ENCODE measurements around the gene PID1. TPM values are rescaled to one million over a fixed set of nuclear protein-coding genes. Genes with fewer than 3 reads are reported as not detected.

PID1 gene
- total RNA-seq, 1 donor from 2014 or later: 29.1 TPM

DNA sequence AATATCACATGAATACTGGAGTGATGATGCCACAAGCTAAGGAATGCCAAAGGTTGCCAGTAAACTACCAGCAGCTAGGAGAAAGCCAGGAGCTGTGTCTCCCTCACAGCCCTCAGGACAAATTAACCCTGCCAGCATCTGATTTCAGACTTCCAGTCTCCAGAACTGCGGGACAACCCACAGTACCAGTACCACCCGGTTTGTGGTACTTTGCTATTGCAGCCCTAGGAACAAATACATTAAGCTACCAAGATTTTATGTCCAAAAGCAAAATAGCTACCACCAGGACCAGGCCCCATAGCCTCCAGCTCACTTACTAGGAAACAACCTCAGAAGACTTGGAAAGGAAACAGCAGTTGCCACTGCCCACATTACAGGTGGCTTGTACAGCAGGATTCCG is 10.0 kb downstream of the PID1 start:
- DNase-seq (ENCODE audit: low spot score): no peak

DNA sequence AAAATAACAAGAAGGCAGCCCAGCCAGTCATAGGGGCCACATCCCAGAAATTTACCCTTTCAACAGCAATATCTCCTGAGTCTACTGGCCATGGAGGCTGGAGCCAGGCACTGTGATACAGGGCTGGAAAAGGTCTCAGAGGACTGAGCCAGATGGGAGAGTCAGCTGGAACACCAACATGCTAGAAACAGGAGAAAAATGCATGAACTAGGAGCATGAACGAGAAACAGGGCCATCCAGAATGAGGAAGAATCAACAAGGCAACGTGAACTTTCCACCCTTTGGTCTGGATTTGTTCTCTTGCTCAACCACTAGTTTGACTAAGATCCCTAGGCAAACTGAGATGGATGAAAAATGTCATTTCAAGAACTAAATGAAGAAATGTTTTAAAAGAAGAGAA is 13.1 kb downstream of the PID1 start:
- no peak for DNase-seq (ENCODE audit: low spot score)

GRCh38 chr2:229256376-229256775 is 14.7 kb downstream of the PID1 start:
- no peak for DNase-seq (ENCODE audit: low spot score)

GRCh38 chr2:229254206-229254605 is 16.9 kb downstream of the PID1 start:
- DNase-seq (ENCODE audit: low spot score): no peak

DNA sequence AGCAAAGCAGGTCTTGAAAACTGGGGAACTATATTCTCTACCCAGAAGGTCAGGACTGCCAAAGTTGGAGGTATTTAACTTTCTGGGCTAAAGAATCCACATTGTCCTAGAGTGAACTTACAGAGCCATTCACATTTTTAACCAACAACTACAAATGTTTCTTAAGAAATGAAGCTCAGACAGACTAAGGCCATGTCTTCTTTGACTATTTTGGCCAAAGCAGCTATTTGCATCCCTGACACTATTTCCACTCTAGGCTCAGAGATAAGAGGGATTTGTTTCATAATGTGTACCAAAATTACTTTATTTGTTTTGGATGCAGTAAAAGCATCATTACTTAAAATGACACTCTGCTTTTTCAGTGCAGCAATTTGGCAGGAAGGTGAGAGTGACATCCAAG is 18.1 kb downstream of the PID1 start:
- no peak for DNase-seq (ENCODE audit: low spot score)

DNA sequence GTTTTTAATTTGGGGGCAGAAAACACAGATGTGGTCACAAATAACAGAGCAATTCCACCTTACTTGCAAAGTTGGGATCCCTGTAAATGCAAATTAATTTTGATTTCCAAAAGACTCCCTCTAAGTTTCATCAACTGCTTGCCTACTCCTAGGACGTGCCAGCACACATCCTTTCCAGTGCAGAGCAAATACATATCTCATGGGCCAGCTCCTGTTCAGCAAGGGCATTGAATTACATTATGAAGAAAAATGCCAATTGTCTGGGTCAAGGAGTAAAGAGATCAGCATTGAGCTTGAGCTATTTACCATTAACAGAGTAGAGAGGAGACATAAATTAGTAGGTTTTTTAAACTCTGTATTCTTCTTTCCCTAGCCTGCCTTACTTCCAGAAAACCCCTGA is 18.8 kb downstream of the PID1 start:
- DNase-seq (ENCODE audit: low spot score): no peak

GRCh38 chr2:229249536-229249935 is 21.6 kb downstream of the PID1 start:
- DNase-seq (ENCODE audit: low spot score): no peak

DNA sequence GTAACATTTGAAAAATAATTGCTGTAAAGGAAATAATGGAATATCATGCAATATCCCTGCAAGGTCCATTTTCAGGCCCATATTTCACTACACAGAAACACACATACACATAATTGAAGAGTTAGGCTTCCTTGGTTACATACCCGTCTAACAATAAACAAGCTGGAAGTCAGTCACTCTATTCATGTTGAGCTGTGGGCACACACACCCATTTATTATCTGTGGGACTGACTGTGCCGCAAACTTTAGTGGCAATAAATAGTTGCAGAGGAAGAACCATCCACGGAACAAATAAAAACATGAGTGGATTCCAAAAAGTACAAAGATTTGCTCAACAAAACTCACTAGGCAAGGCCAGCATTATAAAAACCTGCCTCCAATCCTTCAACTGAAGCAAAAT is 24.8 kb downstream of the PID1 start:
- no peak for DNase-seq (ENCODE audit: low spot score)

GRCh38 chr2:229244975-229245374 is 26.1 kb downstream of the PID1 start:
- DNase-seq (ENCODE audit: low spot score): no peak

- no peak for DNase-seq (ENCODE audit: low spot score)
Measured at GRCh38 chr2:229243890-229244560, 27.1 kb downstream of the PID1 start.

- DNase-seq (ENCODE audit: low spot score): no peak
Measured at GRCh38 chr2:229240984-229241491, 30.0 kb downstream of the PID1 start.

GRCh38 chr2:229239021-229239420 is 32.1 kb downstream of the PID1 start:
- no peak for DNase-seq (ENCODE audit: low spot score)

GRCh38 chr2:229237270-229237669 is 33.8 kb downstream of the PID1 start:
- no peak for DNase-seq (ENCODE audit: low spot score)

DNA sequence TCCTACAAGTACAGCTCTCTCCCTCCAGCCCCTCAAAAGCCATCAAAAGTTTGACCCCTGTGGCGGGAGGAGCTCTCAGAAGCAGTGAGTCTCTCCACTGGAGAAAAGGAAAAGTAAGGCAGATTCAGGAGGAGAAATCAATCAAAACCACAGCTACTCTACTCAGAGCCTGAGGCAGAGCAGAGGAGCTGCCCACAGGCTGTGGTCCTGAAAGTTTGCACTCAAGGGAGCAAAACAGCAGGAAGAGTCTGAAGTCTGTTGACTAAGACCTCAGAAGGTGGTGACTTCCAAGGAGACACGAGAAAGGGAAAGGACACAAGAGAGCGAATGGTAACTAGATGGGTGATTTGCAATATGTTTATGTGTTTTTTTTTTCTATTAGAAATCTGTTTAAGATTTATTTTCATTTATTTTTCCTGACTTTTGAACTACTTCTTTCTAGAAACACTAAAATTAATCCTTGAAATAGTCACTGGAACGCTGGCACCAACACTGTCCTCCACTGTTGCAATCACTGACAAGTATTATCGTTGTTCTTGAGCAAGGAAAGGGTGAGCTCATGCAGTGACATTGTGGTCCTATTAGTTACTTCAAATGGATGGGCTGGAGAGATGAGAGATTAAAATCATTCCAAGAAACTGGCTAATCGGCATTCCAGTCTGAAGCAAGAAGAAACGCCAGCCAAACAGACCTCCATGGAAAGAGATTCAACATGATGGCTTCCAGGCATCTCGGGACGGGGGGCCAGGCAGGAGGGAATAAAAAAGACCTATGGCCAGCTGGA is 35.8 kb downstream of the PID1 start:
- DNase-seq (ENCODE audit: low spot score): peak; percentile 49

GRCh38 chr2:229231885-229232284 is 39.2 kb downstream of the PID1 start:
- no peak for DNase-seq (ENCODE audit: low spot score)

DNA sequence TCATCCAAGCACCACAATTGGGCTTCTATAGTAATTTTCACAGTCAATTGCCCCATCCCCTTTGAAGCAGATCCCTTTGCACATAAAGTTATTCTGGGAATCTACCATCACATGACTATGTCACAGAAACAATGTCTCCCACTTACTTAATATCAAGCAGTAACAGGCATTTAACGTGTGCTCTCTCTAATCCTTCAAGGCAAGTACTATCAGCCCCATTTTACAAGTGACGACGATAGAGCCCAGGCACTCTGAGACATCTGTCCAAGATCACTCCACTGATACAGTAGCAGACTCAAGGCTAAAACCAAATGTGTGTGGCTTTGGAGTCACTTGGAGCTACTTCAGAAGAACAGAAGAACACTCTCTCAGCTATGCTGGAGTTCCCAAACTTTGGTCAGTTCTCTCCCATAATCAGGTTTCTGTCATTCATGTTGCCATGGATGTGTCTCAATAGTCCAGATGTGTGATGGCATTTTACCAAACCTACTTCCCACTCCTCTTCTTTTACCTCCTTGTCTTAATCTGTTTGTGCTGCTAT is 39.7 kb downstream of the PID1 start:
- DNase-seq (ENCODE audit: low spot score): peak; percentile 65

DNA sequence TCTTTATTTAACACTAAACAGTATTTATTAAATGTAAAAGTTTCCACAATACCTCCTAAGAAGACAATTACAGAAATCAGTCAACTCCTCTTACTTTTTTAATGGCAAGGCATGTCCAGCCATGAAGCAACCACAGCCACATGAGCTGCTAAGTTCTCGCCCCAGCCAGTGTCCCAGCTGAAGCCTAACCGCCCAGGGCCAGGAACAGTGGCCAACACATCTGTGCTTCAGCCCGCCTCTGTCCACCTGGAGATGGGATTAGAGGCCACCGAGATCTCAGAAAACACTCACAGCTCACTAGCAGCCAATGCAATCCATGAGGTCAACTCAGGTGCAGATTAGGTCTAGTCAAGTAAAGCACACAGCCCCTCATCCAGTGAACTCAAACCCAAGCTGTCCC is 40.2 kb downstream of the PID1 start:
- peak; percentile 3 for DNase-seq (ENCODE audit: low spot score)

DNA sequence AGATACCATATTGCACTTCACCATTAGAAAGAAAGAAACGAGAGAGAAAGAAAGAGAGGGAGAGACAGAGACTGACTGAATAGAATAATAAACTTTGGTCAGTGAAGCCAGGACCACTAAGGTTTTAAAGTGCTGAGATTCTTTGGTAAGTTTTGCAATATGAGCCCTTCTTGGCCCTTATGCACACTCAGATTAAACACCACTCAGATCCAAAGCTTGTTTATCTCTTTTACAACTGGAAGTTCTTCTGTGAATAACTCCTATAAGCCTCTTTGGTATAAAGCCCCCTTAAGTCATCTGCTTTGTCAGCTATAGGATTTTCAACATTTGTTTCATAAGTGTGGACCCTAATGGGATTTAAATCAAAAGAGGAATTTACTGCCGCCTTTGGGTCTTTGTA is 40.8 kb downstream of the PID1 start:
- DNase-seq (ENCODE audit: low spot score): peak; percentile 95

DNA sequence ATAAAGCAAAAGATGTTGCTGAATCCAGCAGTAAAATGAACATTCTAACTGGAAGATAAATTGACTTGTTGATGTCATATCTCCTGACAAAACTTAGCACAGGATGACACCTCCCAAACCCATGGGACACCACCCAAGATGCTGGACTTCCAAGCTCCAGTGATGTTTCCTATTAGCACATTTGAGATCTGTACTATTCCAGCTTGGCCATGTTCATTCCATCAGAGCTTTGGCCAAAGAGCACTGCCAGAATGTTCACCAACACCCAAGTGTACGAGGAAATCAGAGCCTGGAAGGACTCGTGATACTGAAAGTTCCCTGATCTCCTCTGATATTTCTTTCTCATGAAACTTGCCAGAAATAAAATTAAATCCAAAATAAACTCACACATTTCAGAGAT is 44.7 kb downstream of the PID1 start:
- no peak for DNase-seq (ENCODE audit: low spot score)

DNA sequence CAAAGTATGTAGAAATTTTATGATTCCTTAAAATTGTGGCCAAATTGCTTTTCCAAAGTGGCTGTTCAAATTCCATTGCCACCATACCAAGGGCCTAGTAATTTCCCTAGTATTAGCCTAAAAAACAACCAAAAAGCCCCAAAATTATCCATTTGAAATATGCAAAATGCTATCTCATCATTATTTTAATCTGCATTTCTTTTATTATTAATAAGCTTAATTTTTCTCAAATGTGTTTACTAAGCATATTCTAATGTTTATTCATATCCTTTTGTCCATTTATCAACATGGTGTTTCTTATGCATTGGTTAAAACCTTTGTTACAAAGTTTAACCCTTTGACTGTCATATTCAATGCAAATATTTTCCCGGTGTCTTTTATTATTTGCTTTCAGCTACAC is 48.0 kb downstream of the PID1 start:
- no peak for DNase-seq (ENCODE audit: low spot score)

- DNase-seq (ENCODE audit: low spot score): no peak
Measured at GRCh38 chr2:229221641-229222040, 49.4 kb downstream of the PID1 start.

DNA sequence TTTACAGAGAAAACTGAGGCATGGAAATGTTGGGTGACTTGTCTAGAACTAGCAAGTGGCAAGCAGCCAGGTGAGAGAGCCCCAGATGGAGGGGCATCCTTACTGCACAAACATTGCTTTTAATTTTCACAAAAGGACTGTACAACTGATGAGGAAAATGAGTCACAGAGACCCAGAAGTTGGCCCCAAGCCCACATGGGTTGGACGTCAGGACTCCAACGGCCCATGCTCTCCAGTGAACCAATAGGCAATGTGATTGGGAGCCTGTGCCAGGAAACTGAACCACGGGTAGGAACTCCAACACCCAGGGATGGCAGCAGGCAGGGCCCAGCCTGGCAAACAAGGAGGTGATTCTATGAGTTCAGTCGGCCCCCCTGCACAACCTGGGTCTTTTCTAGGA is 50.8 kb downstream of the PID1 start:
- no peak for DNase-seq (ENCODE audit: low spot score)

Measured in umbilical cord (tissue), 2 donors.